ENCODE results near the gene PLXNA4.

The PLXNA4 gene

GRCh38 chr7:132270517-132270916, 305.8 kb downstream of the PLXNA4 start:
- no peak for DNase-seq (ENCODE audit: low read depth in 2 of 2)

- DNase-seq (ENCODE audit: low read depth in 2 of 2), result no peak
Observed at GRCh38 chr7:132269718-132270117, 306.6 kb downstream of the PLXNA4 start.

GRCh38 chr7:132263151-132263550, 313.1 kb downstream of the PLXNA4 start:
- DNase-seq (ENCODE audit: low read depth in 2 of 2), result no peak

GRCh38 chr7:132262160-132262470, 314.2 kb downstream of the PLXNA4 start:
- no peak for DNase-seq (ENCODE audit: low read depth in 2 of 2)

GRCh38 chr7:132261327-132262159, 314.7 kb downstream of the PLXNA4 start:
- DNase-seq (ENCODE audit: low read depth in 2 of 2), result no peak

GRCh38 chr7:132258231-132258630, 318.0 kb downstream of the PLXNA4 start:
- DNase-seq (ENCODE audit: low read depth in 2 of 2), result no peak

GRCh38 chr7:132257253-132257652, 319.0 kb downstream of the PLXNA4 start:
- no peak for DNase-seq (ENCODE audit: low read depth in 2 of 2)

GRCh38 chr7:132256721-132257212, 319.5 kb downstream of the PLXNA4 start:
- DNase-seq (ENCODE audit: low read depth in 2 of 2), result no peak

- DNase-seq (ENCODE audit: low read depth in 2 of 2), result no peak
Observed at GRCh38 chr7:132255898-132256297, 320.4 kb downstream of the PLXNA4 start.

GRCh38 chr7:132255115-132255797, 321.0 kb downstream of the PLXNA4 start:
- no peak for DNase-seq (ENCODE audit: low read depth in 2 of 2)

- DNase-seq (ENCODE audit: low read depth in 2 of 2), result no peak
Observed at GRCh38 chr7:132254455-132254854, 321.8 kb downstream of the PLXNA4 start.

GRCh38 chr7:132252793-132253100, 323.5 kb downstream of the PLXNA4 start:
- no peak for DNase-seq (ENCODE audit: low read depth in 2 of 2)

GRCh38 chr7:132251327-132251659, 325.0 kb downstream of the PLXNA4 start:
- no peak for DNase-seq (ENCODE audit: low read depth in 2 of 2)

GRCh38 chr7:132250480-132251326, 325.6 kb downstream of the PLXNA4 start:
- no peak for DNase-seq (ENCODE audit: low read depth in 2 of 2)

- no peak for DNase-seq (ENCODE audit: low read depth in 2 of 2)
Observed at GRCh38 chr7:132249256-132249971, 326.9 kb downstream of the PLXNA4 start.

GRCh38 chr7:132248841-132249240, 327.4 kb downstream of the PLXNA4 start:
- no peak for DNase-seq (ENCODE audit: low read depth in 2 of 2)

- DNase-seq (ENCODE audit: low read depth in 2 of 2), result no peak
Observed at GRCh38 chr7:132247995-132248618, 328.2 kb downstream of the PLXNA4 start.

- DNase-seq (ENCODE audit: low read depth in 2 of 2), result no peak
Observed at GRCh38 chr7:132246591-132246990, 329.7 kb downstream of the PLXNA4 start.

GRCh38 chr7:132245539-132245938, 330.7 kb downstream of the PLXNA4 start:
- DNase-seq (ENCODE audit: low read depth in 2 of 2), result no peak

- no peak for DNase-seq (ENCODE audit: low read depth in 2 of 2)
Observed at GRCh38 chr7:132244903-132245480, 331.3 kb downstream of the PLXNA4 start.

- no peak for DNase-seq (ENCODE audit: low read depth in 2 of 2)
Observed at GRCh38 chr7:132243463-132243862, 332.8 kb downstream of the PLXNA4 start.
